Breast epithelium (tissue), 3 donors: Measurements from ENCODE around the gene SEC31B.

Experiments
- POLR2A ChIP-seq: fragments of 450-650 bp; IDR thresholded peaks from one replicate; pipeline ENCODE4 v1.6.1; 2016; ENCODE audit warnings: antibody characterized with exemption, mild to moderate bottlenecking, moderate library complexity
- POLR2AphosphoS5 ChIP-seq, 3 donors: sonication (generic); formaldehyde crosslinking; IDR thresholded peaks; one replicate each; pipeline ENCODE4 v1.6.1; 2017; ENCODE audit warnings: antibody characterized with exemption in 3 of 3
- TF ChIP-seq, protein P1 (sequence below), 3 donors: fragments of 450-650 bp; IDR thresholded peaks; one replicate each; pipeline ENCODE4 v1.5.1; 2016 to 2017; ENCODE audit warnings: antibody characterized with exemption in 3 of 3, mild to moderate bottlenecking in 3 of 3, moderate library complexity in 3 of 3

DNA sequence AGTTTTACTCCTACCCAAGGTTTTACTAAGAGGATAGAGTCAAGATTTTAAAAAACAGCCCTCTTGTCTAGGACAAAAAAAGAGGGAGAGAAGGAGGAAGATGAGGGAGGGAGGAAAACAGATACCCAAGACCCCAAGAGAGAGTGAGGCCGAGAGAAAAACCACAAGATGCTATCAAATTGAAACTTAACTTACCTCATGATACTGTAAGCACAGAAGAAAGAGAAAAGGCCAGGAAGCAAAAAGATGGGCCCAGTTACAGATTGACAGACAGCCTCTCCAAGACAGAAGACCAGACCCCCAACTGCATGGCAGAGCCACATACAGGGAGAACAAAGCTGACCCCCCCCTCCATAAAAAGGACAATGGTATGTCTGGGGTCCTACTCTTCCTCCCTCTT lies 11.4 kb downstream of the SEC31B start:
- TF ChIP-seq, protein P1, sequence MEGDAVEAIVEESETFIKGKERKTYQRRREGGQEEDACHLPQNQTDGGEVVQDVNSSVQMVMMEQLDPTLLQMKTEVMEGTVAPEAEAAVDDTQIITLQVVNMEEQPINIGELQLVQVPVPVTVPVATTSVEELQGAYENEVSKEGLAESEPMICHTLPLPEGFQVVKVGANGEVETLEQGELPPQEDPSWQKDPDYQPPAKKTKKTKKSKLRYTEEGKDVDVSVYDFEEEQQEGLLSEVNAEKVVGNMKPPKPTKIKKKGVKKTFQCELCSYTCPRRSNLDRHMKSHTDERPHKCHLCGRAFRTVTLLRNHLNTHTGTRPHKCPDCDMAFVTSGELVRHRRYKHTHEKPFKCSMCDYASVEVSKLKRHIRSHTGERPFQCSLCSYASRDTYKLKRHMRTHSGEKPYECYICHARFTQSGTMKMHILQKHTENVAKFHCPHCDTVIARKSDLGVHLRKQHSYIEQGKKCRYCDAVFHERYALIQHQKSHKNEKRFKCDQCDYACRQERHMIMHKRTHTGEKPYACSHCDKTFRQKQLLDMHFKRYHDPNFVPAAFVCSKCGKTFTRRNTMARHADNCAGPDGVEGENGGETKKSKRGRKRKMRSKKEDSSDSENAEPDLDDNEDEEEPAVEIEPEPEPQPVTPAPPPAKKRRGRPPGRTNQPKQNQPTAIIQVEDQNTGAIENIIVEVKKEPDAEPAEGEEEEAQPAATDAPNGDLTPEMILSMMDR (IDR thresholded peaks at IDR 0.05), result no peak
- TF ChIP-seq POLR2AphosphoS5 (IDR thresholded peaks at IDR 0.05), result no peak
- TF ChIP-seq POLR2A, result no peak
